Esophagus squamous epithelium (tissue), 4 donors: ENCODE measurements around the gene PRKCZ.

Experiments
- POLR2A ChIP-seq, 4 donors: fragments of 450-650 bp; IDR thresholded peaks; one replicate each; pipeline ENCODE4 v1.6.1; 2017; ENCODE audit warnings: antibody characterized with exemption in 4 of 4, mild to moderate bottlenecking in 4 of 4, moderate library complexity in 3 of 4
- TF ChIP-seq, protein P1 (sequence below), 6 experiments: fragments of 450-650 bp in 4 of 6; fragments of 200-600 bp in 2 of 6; sonication (generic) in 2 of 6; IDR thresholded peaks; one replicate each; pipeline ENCODE4 v1.5.1; 2016 to 2019; ENCODE audit warnings: antibody characterized with exemption in 6 of 6, mild to moderate bottlenecking in 4 of 6, moderate library complexity in 4 of 6

DNA sequence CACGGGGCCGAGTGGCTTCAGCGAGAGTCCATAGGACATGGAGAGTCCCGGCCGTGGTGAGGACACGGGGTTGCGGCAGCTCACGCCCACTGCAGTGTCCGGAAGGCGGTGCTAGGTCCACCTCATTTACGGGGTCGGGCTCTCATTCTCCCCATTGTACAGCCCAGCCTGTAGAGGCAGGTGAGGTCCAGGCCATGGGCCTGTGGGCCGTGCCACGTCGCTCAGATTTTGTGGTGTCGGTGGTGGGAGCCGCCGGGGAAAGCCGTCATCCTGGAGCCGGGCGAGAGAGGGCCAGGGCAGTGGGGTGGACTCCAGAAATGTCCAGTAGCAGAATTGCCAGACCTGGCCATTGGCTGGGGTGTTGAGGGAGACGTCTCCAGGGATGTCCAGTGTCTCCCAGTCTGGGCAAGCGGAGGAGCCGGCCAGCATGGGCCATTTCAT lies 59.4 kb downstream of the PRKCZ start:
- TF ChIP-seq, protein P1, sequence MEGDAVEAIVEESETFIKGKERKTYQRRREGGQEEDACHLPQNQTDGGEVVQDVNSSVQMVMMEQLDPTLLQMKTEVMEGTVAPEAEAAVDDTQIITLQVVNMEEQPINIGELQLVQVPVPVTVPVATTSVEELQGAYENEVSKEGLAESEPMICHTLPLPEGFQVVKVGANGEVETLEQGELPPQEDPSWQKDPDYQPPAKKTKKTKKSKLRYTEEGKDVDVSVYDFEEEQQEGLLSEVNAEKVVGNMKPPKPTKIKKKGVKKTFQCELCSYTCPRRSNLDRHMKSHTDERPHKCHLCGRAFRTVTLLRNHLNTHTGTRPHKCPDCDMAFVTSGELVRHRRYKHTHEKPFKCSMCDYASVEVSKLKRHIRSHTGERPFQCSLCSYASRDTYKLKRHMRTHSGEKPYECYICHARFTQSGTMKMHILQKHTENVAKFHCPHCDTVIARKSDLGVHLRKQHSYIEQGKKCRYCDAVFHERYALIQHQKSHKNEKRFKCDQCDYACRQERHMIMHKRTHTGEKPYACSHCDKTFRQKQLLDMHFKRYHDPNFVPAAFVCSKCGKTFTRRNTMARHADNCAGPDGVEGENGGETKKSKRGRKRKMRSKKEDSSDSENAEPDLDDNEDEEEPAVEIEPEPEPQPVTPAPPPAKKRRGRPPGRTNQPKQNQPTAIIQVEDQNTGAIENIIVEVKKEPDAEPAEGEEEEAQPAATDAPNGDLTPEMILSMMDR (IDR thresholded peaks at IDR 0.05): no peak
- TF ChIP-seq POLR2A (IDR thresholded peaks at IDR 0.05): no peak
